HG02840 (cell line): ENCODE measurements around the gene MORN5.

Experiments used
- ATAC-seq: cut with Tn5 transposase; IDR thresholded peaks from one replicate; pipeline ENCODE4 v1.9.1; 2021; ENCODE audit warnings: mild to moderate bottlenecking, moderate library complexity, moderate number of reproducible peaks; ENCODE audit not compliant: unreplicated experiment, low FRiP score

The MORN5 gene

DNA sequence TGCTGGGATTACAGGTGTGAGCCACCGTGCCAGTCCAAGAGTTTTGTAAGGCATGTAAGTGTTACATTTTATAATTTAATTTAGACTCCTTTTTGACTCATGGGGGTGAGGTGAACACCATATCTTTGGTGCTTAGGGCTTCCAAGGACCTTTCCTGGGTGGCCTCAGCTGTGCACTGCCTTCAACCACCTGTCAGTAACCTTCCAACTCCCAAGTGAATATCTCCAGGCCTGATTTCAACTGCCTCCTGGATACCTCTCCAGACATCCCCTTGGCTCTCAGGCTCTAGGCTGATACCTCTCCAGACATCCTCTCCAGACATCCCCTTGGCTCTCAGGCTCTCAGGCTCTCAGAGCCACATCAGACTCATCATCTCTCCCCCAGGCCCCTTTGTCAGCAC, 35.7 kb upstream of the MORN5 start:
- ATAC-seq, result no peak

DNA sequence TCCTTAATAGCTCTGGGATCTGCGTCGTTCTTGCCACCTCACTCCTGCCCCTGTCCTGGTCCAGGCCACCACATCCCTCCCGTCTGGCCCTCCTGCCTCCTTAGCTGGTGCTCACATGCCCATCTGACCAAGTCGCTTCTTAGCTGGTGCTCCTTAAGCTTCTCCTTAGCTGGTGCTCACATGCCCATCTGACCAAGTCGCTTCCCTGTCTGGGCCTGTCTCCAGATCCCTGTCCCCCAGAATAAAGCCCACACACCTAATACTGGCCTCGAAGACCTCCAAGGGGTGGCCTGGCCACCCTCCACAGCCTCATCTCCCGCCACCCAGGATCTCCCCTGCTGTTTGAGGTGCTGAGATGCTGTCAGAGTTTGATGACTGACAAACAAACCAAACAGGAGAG, 35.2 kb upstream of the MORN5 start:
- no peak for ATAC-seq

DNA sequence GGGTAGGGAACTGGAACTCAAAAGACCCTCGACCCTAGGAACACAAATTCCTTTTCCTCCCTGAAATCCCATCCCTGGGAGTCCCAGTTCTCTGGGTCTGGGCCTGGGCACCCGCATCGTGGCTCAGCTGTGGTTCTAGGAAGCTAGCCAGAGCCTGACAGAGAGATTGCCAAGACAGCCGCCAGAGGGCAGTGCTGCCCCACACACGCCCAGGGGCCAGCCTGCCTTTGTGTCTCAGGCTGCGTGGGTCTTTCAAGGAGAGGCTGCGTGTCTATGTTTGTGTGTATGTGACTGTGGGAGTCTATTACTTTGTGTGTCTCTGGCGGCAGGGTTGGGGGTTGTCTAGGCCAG, 34.6 kb upstream of the MORN5 start:
- no peak for ATAC-seq

DNA sequence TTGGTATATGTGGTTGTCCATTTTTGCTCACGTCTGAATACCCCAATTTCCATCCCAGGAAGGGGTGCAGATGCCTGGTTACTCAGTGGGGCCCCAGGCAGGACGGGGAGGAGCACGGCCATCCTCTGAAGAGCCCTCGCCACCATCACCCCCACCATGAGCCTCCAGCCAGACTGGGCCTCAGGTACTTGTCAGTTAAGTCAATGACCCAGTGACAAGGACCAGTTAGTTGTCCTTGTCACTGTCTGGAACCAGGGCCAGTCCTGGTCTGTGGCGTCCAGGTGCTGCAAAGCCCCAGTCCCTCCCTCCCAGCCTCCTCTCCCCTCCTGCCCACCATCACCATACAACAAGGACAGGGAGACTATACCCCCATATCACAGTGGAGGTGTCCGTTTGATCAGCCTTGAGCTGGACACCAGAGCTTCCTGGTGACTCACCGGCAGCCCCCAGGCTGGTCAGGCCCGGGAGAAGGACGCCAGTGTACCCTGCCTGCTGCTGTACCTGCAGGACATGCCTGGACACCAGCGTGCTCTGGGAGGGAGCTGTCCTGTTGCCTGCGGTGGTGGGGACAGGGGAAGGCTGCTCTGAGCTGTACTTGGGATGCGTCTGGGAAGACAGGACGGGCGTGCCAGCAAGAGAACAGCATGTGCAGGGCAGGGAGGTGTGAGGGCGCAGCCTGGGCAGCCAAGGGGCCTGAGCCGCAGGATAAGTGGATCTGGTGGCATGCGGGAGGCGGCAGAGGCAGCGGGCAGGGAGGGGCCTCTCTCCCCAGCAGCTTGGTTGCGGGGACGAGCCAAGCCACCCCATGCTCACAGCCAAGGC, 34.0 kb upstream of the MORN5 start:
- no peak for ATAC-seq

DNA sequence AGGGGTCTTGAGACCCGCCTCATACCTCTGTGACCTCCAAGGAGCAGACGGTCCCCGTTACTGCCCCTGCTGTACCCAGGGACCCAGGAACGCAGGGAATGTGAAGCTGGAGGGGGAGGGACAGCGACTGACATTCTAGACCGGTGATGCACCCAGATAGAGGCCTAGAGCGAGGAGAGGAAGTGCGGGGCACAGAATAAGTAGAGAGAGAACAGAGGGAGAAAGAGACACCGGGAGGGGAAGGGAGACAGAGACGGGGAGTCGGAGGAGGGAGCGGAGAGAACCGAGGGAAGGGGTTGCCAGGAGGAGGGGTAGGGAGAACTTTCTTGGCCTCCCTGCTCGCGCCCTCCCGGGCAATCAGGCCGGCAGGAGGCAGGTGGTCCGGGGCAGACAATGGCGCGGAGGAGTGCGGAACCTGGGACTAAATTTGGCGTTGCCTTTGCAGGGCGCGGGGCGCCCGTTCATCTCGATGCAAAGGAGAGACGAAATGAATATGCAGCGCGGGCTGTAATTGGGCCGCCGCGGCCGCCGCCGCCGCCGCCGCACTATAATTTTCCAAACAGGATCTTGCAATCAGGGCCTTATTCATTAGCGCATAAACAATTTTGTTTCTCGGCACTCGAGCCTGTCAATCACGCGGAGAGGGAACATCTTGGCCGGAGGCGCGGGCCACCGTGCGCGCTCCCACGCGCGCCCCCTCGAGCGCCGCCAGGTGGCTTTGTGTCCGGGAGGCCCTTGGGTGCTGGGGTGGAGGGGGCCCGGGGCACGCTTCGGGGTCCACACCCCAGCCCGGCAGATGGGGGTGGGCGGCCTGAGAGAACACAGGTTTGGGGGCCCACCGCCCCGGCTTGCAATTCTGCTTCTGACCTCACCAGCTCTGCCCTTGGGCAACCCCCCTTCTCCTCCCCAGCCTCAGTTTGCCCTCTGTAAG, 33.1 kb upstream of the MORN5 start:
- ATAC-seq, result no peak

DNA sequence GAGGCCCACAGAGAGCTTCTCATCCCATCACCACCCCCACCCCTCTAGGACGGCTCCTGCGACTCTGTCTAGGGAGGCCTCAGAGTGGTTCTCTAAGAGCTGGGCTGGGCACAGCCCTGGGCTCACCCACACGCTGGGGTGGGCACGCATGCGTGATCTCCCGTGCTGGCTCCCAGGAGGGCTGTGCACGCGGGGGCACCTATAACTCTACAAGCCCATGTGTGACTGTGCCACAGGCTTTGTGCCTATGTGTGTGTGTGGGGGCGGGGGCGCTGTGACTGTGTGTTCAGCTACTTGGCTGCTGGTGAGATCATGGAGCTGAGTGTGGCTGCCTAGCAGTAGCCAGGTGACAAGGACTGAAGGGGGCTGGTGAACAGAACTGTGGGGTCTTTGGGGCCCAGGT, 32.3 kb upstream of the MORN5 start:
- no peak for ATAC-seq

DNA sequence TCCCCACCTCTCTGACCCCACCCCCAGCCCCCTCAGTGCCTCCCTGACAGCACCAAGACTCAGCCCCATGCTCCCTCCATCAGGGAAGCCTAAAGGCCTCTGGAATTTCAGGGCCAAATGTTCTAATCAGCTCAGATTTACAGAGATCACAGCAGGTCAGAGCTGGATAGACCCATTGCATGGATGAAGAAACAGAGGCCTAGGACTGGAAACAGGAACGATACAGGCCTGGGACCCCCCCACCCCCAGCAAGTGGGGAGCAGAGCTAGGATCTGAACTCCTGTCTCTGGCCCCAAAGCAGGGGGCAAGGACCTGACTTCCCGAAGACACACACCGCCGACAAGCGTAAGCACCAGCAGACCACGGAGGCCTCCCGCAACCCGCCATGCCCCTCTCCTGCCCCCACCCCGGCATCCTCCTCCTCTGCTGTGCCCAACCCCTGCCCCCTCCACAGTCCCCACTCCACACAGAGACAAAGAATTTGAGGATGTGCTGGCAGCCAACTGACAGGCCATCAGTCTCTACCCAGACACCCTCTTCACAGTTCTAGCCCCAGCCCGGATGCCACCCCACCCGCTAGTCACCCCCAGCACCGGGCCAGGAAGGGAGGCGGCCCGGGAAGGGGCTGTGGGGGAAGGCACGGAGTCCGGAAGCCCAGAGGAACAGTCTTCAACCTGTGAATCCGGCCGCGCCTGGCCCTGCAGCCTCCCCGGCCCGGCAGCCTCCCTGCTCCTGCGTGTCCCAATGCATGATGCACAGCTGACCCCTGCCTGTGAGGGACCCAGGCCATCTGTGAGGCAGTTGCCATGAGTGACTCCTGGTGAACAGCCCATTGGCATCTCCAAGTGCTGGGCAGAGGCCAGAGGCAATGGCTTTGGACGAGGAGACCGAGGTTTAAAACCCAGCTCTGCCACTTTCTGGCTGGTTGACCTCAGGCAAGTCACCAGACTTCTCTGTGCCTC, 31.4 kb upstream of the MORN5 start:
- ATAC-seq, result no peak

DNA sequence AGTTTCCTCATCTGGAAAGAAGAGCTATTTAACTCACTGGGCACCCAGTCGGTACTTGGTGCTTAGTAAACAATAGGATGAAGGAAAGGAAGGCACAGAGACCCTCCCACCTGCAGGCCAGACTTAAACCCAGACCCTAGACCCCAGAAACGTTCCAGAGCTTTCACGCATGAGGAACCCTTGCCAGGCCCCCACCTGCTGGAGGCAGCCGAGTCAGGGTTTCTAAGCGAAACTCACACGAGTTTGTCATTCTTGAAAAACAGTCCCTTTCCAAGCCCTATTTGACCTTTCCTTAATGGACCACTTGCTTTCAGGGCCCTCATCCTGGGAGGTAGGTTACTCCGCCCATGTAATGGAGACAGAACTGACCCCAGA, 30.8 kb upstream of the MORN5 start:
- no peak for ATAC-seq

DNA sequence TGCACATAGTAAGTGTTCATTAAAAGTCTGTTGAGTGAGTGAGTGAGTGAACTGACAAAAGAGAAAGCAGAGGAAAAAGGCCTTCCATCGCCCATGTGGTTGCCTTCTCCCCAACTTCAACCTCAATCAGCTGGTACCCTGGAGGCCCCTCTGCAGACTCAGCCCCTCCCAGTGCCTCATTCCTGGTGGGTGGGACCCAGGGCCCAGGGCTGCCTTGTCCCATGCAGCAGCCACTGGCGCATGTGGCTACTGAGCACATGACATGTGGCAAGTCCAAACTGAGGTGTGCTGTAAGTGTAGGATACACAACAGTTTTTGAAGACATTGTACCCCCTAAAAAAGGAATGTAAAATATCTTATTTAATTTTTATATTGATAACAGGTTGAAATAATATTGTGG, 29.7 kb upstream of the MORN5 start:
- no peak for ATAC-seq

DNA sequence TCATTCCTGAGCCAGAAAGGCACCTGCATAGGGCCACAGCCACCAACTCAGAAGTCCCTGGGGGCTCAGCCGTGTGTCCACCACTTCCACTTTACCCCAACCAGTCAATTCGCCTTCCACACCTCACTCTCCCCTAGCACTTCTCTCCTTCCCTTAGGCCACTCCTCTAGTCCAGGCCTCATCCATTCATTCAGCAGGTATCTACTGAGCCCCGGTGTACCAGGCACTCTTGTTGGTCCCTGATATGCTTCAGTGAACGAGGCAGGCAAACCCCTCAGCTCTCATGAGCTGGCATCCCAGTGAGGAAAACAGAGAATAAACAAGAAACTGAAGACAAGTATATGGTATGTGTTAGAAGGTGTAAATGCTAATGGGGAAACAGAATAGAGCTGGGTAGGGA, 28.9 kb upstream of the MORN5 start:
- ATAC-seq, result no peak

DNA sequence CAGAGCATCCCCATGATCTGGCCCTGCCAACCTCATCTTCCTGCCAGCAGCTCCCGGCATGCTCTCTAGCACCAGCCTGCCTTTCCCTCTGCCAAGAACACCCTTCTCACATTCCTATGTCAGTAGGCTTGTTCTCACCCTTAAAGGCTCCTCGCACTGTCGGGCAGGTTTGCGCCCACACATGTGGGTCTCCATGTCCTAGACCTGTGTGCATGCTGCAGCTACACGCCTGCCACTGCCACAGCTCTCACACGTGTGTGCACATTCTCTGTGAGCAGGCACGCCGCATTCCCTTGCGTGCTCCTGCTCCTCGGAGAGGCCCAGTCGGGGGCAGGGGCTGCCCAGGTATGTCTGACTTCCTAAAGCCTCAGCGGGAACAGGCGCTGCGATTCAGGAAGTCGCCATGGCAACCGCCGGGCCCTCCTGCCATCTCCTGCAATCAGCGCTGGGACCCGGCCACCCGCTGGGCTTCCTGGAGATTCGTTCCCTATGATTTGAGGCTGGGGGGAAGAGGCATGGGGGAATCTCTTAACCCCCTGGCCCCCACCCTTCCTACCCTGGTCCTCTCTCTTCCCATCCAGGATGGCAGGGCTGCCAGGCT, 28.2 kb upstream of the MORN5 start:
- no peak for ATAC-seq

DNA sequence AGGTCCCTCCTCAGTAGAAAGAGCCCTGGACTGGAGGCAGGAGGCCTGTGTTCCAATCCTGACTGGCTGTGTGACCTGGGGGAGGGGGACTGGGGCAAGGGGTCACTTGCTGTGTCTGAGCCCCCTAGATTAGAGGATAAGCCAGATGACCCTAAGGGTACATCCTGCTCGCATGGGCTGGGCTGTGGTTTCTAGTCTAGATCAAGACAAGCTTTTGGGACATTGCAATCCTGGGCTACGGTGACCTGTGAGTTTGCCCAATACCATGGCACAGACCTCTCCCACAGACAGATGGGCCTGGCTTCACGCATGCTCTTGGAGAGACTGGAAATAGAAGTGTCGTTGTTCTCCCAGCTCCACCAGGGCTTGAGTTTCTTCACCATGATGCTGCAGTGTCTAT, 27.2 kb upstream of the MORN5 start:
- no peak for ATAC-seq

DNA sequence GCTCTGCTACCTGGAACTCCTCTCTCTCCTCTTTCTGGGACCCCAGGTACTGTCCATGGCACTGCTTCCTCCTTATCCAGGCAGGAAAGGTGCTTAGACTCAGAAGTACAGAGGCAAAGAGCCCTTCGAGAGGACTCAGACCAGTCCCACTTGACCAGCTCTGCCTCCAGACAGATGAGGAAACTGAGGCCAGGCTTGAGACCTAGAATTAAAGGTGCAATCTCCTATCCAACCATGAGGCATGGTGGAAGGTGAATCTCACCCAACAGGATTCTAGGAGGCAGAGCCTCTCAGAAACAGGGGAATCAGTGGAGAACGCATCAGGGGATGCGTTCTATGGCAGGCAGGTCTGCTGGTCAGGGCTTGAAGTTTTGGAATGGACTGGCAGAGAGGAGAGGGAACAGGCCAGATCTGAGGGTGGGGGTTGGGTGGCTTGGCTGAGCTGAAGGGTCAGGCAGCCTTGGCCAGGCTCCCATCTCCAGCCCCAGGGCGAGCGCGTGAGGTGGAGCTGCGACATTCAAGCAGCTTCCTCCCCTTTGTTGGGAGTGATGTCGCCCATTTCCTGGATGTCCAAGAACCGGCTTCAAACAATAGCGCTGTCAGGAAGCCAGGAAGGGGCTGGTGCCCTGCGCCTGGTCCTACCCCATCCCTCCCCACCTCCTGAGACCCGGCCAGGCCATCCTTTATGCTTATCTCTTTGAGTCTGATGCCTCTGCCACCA, 26.3 kb upstream of the MORN5 start:
- ATAC-seq, result no peak

DNA sequence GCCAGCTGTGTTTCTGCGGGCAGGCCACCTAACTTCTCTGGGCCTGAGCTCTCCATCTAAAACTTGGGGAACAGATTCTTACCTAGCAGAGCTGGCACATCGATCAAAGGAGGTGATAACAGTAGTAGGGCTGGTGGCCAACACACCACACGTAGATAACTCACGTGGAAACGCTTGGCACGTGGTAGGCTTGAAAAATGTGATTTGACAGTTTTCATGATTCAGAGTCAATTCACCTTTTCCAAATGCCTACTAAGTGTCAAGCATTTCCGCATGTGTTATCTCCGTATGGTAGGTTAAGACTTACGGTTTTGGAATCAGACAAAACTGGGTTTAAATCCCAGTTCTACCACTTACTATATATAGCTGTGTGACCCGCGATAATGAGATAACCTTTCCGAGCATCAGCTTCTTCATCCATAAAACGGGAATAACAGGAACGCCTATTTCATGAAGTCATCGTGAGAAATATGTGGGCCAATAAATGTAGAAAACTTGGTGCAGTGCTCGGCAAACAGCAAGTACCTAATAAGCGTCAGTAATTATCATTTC, 25.6 kb upstream of the MORN5 start:
- ATAC-seq, result no peak

DNA sequence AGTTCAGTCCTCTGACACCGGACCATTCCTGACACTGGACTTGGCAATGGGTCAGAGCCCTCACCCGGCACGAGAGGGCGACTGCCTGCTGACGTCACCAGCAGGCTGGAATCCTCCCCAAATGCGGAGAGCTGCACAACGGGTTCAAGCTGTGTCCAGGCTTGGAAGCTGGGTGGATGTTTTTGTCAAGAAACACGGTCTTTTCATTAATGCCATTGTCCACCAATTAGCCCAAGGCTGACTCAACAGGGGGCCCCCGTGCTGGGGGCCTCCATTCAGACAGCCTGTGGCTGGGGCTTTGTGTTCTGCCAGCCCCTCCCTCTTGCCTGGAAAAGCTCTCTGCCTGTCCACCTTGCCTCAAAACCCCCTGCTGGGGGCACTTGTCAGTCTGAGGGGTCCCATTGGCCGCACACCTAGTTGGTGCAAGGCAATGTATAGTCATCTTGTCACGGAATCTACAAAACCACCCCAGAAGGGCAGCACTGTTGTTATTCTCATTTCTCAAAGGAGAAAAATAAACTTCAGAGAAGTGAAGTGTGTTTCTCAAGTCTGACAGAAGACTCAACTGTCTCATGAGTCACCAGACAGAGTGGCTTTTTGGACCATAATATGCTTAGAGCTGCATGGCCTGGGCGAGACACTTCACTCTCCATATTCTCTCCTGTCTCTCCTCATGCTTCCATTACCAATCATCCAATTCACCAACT, 24.7 kb upstream of the MORN5 start:
- no peak for ATAC-seq

DNA sequence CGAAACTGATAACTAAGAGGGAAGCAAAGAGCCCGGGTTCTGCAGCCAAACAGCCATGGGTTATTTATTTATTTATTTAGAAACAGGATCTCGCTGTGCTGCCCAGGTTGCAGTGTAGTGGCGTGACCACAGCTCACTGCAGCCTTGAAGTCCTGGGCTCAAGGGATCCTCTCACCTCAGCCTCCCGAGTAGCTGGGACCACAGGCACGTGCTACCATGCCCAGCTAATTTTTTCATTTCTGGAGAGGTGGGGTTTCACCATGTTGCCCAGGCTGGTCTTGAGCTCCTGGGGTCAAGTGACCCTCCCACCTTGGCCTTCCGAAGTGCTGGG, 24.2 kb upstream of the MORN5 start:
- no peak for ATAC-seq

DNA sequence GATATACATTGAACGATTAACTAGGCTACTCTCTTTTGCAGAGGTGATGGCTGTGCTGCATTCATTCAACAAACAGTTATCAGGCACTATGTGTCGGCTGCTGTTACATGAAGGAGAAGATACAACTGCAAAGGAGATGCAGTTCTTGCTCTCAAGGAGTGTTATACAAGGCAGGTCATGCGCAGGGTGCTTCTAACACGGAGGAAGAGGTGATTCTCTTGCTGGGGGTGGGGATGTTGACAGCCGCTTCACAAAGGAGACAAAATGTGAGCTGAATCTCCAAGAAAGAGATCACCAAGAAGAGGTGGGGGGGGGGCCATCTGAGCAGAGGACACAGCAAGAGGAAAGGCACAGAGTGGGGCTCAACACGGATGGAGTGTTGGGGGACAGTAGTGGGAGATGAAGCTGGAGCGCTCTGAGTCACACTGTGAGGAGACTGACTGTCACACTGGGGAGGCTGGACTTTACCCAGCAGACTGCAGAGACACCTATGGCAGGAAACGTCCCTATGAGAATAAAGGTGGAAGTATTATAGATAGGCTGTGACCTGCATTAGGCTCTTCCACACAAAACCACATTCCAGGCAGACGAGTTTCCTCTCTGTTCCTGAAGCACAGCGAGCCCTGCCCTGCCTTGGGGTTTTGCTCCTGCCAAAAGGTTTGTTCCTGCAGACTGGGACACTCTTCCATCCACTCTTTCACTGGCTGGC, 21.0 kb upstream of the MORN5 start:
- no peak for ATAC-seq
